NCI-H2107 treated with DMSO at 0.1 percent for 48 hours (cell line): Measurements from ENCODE around the gene EDA2R.

Source experiments
- DNase-seq: peaks from one replicate; lab custom pipeline; 2025; ENCODE audit not compliant: unreplicated experiment; lab: John Stamatoyannopoulos, UW

EDA2R gene

GRCh38 chrX:66638591-66639500 lies at the start of gene EDA2R:
EDA2R (minus strand) TSS chrX:66639078; CDS start chrX:66616020, 23,058 bp downstream.
- DNase-seq, result no peak

GRCh38 chrX:66684196-66684595 lies 45.3 kb upstream of the EDA2R start:
- DNase-seq, result no peak

GRCh38 chrX:66680451-66680850 lies 41.6 kb upstream of the EDA2R start:
- no peak for DNase-seq

- DNase-seq, result no peak
Observed at GRCh38 chrX:66677430-66677829, 38.6 kb upstream of the EDA2R start.

- no peak for DNase-seq
Observed at GRCh38 chrX:66676990-66677389, 38.1 kb upstream of the EDA2R start.

- DNase-seq, result no peak
Observed at GRCh38 chrX:66676413-66676812, 37.5 kb upstream of the EDA2R start.

GRCh38 chrX:66675541-66675940 lies 36.7 kb upstream of the EDA2R start:
- DNase-seq, result no peak

- no peak for DNase-seq
Observed at GRCh38 chrX:66674506-66674905, 35.6 kb upstream of the EDA2R start.

- no peak for DNase-seq
Observed at GRCh38 chrX:66672106-66672505, 33.2 kb upstream of the EDA2R start.

- DNase-seq, result no peak
Observed at GRCh38 chrX:66654411-66654810, 15.5 kb upstream of the EDA2R start.

GRCh38 chrX:66635360-66635759 lies 3.5 kb downstream of the EDA2R start:
- no peak for DNase-seq

GRCh38 chrX:66634272-66634671 lies 4.6 kb downstream of the EDA2R start:
- no peak for DNase-seq

GRCh38 chrX:66633541-66633940 lies 5.3 kb downstream of the EDA2R start:
- DNase-seq, result no peak

- DNase-seq, result no peak
Observed at GRCh38 chrX:66632981-66633380, 5.9 kb downstream of the EDA2R start.

- no peak for DNase-seq
Observed at GRCh38 chrX:66632473-66632872, 6.4 kb downstream of the EDA2R start.

- DNase-seq, result no peak
Observed at GRCh38 chrX:66625525-66625924, 13.4 kb downstream of the EDA2R start.

- no peak for DNase-seq
Observed at GRCh38 chrX:66622209-66622608, 16.7 kb downstream of the EDA2R start.

- no peak for DNase-seq
Observed at GRCh38 chrX:66616944-66617343, 21.9 kb downstream of the EDA2R start.

- no peak for DNase-seq
Observed at GRCh38 chrX:66602381-66602938, 36.4 kb downstream of the EDA2R start.

GRCh38 chrX:66601522-66601921 lies 37.4 kb downstream of the EDA2R start:
- DNase-seq, result no peak

- no peak for DNase-seq
Observed at GRCh38 chrX:66579219-66579618, 59.7 kb downstream of the EDA2R start.

GRCh38 chrX:66553973-66554372 lies 84.9 kb downstream of the EDA2R start:
- no peak for DNase-seq
